HepG2 (cell line): Measurements from ENCODE around the gene INPP1. TPM values are rescaled to one million over a fixed set of nuclear protein-coding genes. Genes with fewer than 3 reads are reported as not detected.

ENCODE experiments used
- ATF2 ChIP-seq: sonication (generic); formaldehyde crosslinking; IDR thresholded peaks from 2 replicates; pipeline ENCODE4 v1.4.0; 2020; ENCODE audit warnings: missing genetic modification reagents
- BATF2 ChIP-seq: sonication (generic); formaldehyde crosslinking; IDR thresholded peaks from 2 replicates; pipeline ENCODE4 v1.8.0; 2022; ENCODE audit warnings: mild to moderate bottlenecking, missing genetic modification reagents, moderate library complexity
- BRF2 ChIP-seq: sonication (generic); formaldehyde crosslinking; IDR thresholded peaks from 2 replicates; pipeline ENCODE4 v1.8.1; 2022; ENCODE audit warnings: mild to moderate bottlenecking, missing genetic modification reagents
- FOXP1 ChIP-seq, 2 experiments: fragments of 450-650 bp in 1 of 2; IDR thresholded peaks; 2 replicates each; pipeline ENCODE4 v1.6.1; 2017 to 2018; ENCODE audit warnings: antibody characterized with exemption in 1 of 2
- HMGXB3 ChIP-seq: sonication (generic); formaldehyde crosslinking; IDR thresholded peaks from 2 replicates; pipeline ENCODE4 v1.4.0; 2020; ENCODE audit warnings: missing genetic modification reagents, borderline replicate concordance
- IKZF4 ChIP-seq: sonication (generic); formaldehyde crosslinking; IDR thresholded peaks from 2 replicates; pipeline ENCODE4 v1.5.1; 2020; ENCODE audit warnings: borderline replicate concordance, mild to moderate bottlenecking, low read depth, missing genetic modification reagents; ENCODE audit errors: not compliant biosample characterization
- MTA1 ChIP-seq: sonication (generic); formaldehyde crosslinking; IDR thresholded peaks from 2 replicates; pipeline ENCODE4 v1.4.0; 2020; ENCODE audit warnings: missing genetic modification reagents, mild to moderate bottlenecking, borderline replicate concordance
- PBX3 ChIP-seq: sonication (generic); formaldehyde crosslinking; IDR thresholded peaks from 2 replicates; pipeline ENCODE4 v1.8.1; 2023; ENCODE audit warnings: missing genetic modification reagents, inconsistent platforms, borderline replicate concordance
- SMAD9 ChIP-seq: sonication (generic); formaldehyde crosslinking; IDR thresholded peaks from 2 replicates; pipeline ENCODE4 v1.5.1; 2020; ENCODE audit warnings: mild to moderate bottlenecking, missing genetic modification reagents
- THAP8 ChIP-seq: sonication (generic); formaldehyde crosslinking; IDR thresholded peaks from 2 replicates; pipeline ENCODE4 v1.5.1; 2020; ENCODE audit warnings: missing genetic modification reagents, mild to moderate bottlenecking, borderline replicate concordance
- ZNF343 ChIP-seq: sonication (generic); formaldehyde crosslinking; IDR thresholded peaks from 2 replicates; pipeline ENCODE4 v1.4.0; 2020; ENCODE audit warnings: mild to moderate bottlenecking, missing genetic modification reagents
- ZNF362 ChIP-seq: sonication (generic); formaldehyde crosslinking; IDR thresholded peaks from 2 replicates; pipeline ENCODE4 v1.4.0; 2020; ENCODE audit warnings: missing genetic modification reagents, mild to moderate bottlenecking, borderline replicate concordance
- ZNF605 ChIP-seq: sonication (generic); formaldehyde crosslinking; IDR thresholded peaks from 2 replicates; pipeline ENCODE4 v1.8.0; 2022; ENCODE audit warnings: mild to moderate bottlenecking, missing genetic modification reagents
- ZNF619 ChIP-seq: sonication (generic); formaldehyde crosslinking; IDR thresholded peaks from 2 replicates; pipeline ENCODE4 v1.4.0; 2020; ENCODE audit warnings: mild to moderate bottlenecking, missing genetic modification reagents
- ZNF790 ChIP-seq: sonication (generic); formaldehyde crosslinking; IDR thresholded peaks from 2 replicates; pipeline ENCODE4 v1.8.0; 2022; ENCODE audit warnings: missing genetic modification reagents, mild to moderate bottlenecking, borderline replicate concordance
- ZNF83 ChIP-seq: sonication (generic); formaldehyde crosslinking; IDR thresholded peaks from 2 replicates; pipeline ENCODE4 v1.4.0; 2020; ENCODE audit warnings: missing genetic modification reagents, mild to moderate bottlenecking, borderline replicate concordance
- polyA plus RNA-seq, 8 experiments: library from polyadenylated mRNA; depleted of rRNA in 3 of 8; stranded (reverse) in 7 of 8; unstranded in 1 of 8; fragments of >200 nt; fragmentation: Illumina TruSeq in 4 of 8; extraction: Trizol in 4 of 8; gene quantifications; 2 replicates each; pipeline versions ENCODE4 v1.2.1 to v1.2.3, GENCODE V29; 2011 to 2016; ENCODE audit warnings: low read depth in 4 of 8, missing spikeins in 1 of 8, mixed read lengths in 1 of 8; ENCODE audit not compliant: insufficient read depth in 1 of 8
- total RNA-seq, 5 experiments: library from RNA; depleted of rRNA; stranded (reverse); fragments of >200 nt; fragmentation: Illumina TruSeq; extraction: Trizol; gene quantifications; 2 replicates each; pipeline ENCODE4 v1.2.3, GENCODE V29; 2016; ENCODE audit warnings: low read depth in 1 of 5

The INPP1 gene
- total and polyA plus RNA-seq, 2 of the 13 experiments (the other 11 are each of a cell fraction or from before 2014, with no cell fraction given): 10.0 to 13.3 TPM

- TF ChIP-seq ZNF605 (CRISPR knock-in tag): no peak
- no peak for TF ChIP-seq MTA1
- TF ChIP-seq ZNF790: no peak
- no peak for TF ChIP-seq IKZF4 (CRISPR knock-in tag)
- no peak for TF ChIP-seq ZNF83 (CRISPR knock-in tag)
- no peak for TF ChIP-seq SMAD9
- TF ChIP-seq BRF2 (CRISPR knock-in tag): no peak
- TF ChIP-seq ZNF343 (CRISPR knock-in tag): no peak
- no peak for TF ChIP-seq PBX3 (CRISPR knock-in tag)
- TF ChIP-seq ZNF619 (CRISPR knock-in tag): no peak
- peak; percentile 92 for TF ChIP-seq ATF2
- no peak for TF ChIP-seq THAP8
- no peak for TF ChIP-seq ZNF362 (CRISPR knock-in tag)
- no peak for TF ChIP-seq BATF2 (CRISPR knock-in tag)
- no peak for TF ChIP-seq FOXP1 (IDR thresholded peaks at IDR 0.05)
- TF ChIP-seq FOXP1 (CRISPR knock-in tag; IDR thresholded peaks at IDR 0.05): peak; percentile 76
- peak; percentile 36; the same call in 1 of the 2 replicates for TF ChIP-seq HMGXB3 (CRISPR knock-in tag)
Measured at GRCh38 chr2:190334479-190335224, 8.7 kb upstream of the INPP1 start (continued).
